Tibial nerve (tissue), 4 donors: ENCODE measurements around the gene CD46. TPM values are rescaled to one million over a fixed set of nuclear protein-coding genes. Genes with fewer than 3 reads are reported as not detected.
"Not testable (repeated sequence)": the region's sequence is repeated elsewhere in the genome, so short reads cannot be mapped to it uniquely, and the experiment has no call there.

Experiments used
- DNase-seq, 2 donors: peaks; one replicate each; pipeline ENCODE4 v3.0.0-alpha.2; 2019; ENCODE audit warnings: low spot score in 2 of 2
- H3K27ac ChIP-seq, 4 donors: fragments of 200-600 bp; sonication (generic) in 3 of 4; one replicate each; pipeline ENCODE4 v1.5.1; 2017 to 2019; ENCODE audit warnings: mild to moderate bottlenecking in 1 of 4
- H3K27me3 ChIP-seq, 2 donors: fragments of 200-600 bp; sonication (generic) in 1 of 2; one replicate each; pipeline versions ENCODE4 v1.5.1 to v1.6.0; 2017 to 2019
- H3K36me3 ChIP-seq, 3 donors: fragments of 200-600 bp; sonication (generic); one replicate each; pipeline ENCODE4 v1.5.1; 2018 to 2019
- H3K4me1 ChIP-seq, 4 donors: fragments of 200-600 bp; sonication (generic) in 3 of 4; one replicate each; pipeline ENCODE4 v1.5.1; 2017 to 2019
- H3K4me3 ChIP-seq, 4 donors: fragments of 200-600 bp; sonication (generic) in 3 of 4; one replicate each; pipeline ENCODE4 v1.5.1; 2017 to 2019; ENCODE audit warnings: mild to moderate bottlenecking in 1 of 4, moderate library complexity in 1 of 4
- H3K9me3 ChIP-seq, 4 donors: fragments of 200-600 bp; sonication (generic) in 3 of 4; one replicate each; pipeline ENCODE4 v1.5.1; 2017 to 2019
- CTCF ChIP-seq, 5 experiments: fragments of 200-600 bp in 3 of 5; fragments of 450-650 bp in 2 of 5; sonication (generic) in 3 of 5; IDR thresholded peaks; one replicate each; pipeline ENCODE4 v1.5.1; 2016 to 2019; ENCODE audit warnings: antibody characterized with exemption in 5 of 5, mild to moderate bottlenecking in 3 of 5, moderate library complexity in 2 of 5
- EP300 ChIP-seq, 2 donors: sonication (generic); formaldehyde crosslinking; IDR thresholded peaks; one replicate each; pipeline ENCODE4 v1.6.1; 2017; ENCODE audit warnings: antibody characterized with exemption in 2 of 2, mild to moderate bottlenecking in 1 of 2
- POLR2A ChIP-seq, 2 donors: fragments of 450-650 bp; IDR thresholded peaks; one replicate each; pipeline ENCODE4 v1.6.1; 2017; ENCODE audit warnings: antibody characterized with exemption in 2 of 2, mild to moderate bottlenecking in 2 of 2, moderate library complexity in 2 of 2
- WGBS, 2 donors: methylation state at CpG; one replicate each; pipeline ENCODE4 v1.1.5; 2018; 5-methylcytosine and 5-hydroxymethylcytosine counted together
- total RNA-seq, 4 donors: library from RNA; depleted of rRNA; stranded (reverse); fragments of >200 nt; gene quantifications; one replicate each; pipeline ENCODE4 v1.1.0, GENCODE V29; 2016

The CD46 gene
- total RNA-seq, 4 donors from 2014 or later, result 95.4 to 154 (median 133) TPM

GRCh38 chr1:207713529-207713928 lies 38.3 kb upstream of the CD46 start:
- Histone ChIP-seq H3K4me3 (no peak overlapping the region), H3K4me1 (no peaks in the 10 kb centered on the region), H3K9me3 (no peaks in the 10 kb centered on the region), H3K27me3 (no peaks in the 10 kb centered on the region), H3K36me3 (no peaks in the 10 kb centered on the region), H3K27ac (no peak overlapping the region)
- 92 to 93% methylated on average over 11 to 12 of the region's 12 CpGs for WGBS, 2 donors
- no peak for DNase-seq
- no peak for TF ChIP-seq POLR2A (IDR thresholded peaks at IDR 0.05)
- no peak for TF ChIP-seq EP300 (IDR thresholded peaks at IDR 0.05)
- no peak for TF ChIP-seq CTCF (IDR thresholded peaks at IDR 0.05)

- no peak for TF ChIP-seq POLR2A (IDR thresholded peaks at IDR 0.05)
- TF ChIP-seq EP300 (IDR thresholded peaks at IDR 0.05), result no peak
- TF ChIP-seq CTCF (IDR thresholded peaks at IDR 0.05), result no peak
- Histone ChIP-seq H3K27ac (no peak overlapping the region), H3K36me3 (no peaks in the 10 kb centered on the region), H3K9me3 (peaks cover 0 to 8% (median 0%) of the 10 kb centered on the region in 4 donors), H3K4me1 (no peaks in the 10 kb centered on the region), H3K27me3 (no peaks in the 10 kb centered on the region), H3K4me3 (no peak overlapping the region)
- 85 to 86% methylated on average over 2 of the region's 2 CpGs for WGBS, 2 donors
- no peak for DNase-seq
These were observed 32.6 kb upstream of the CD46 start for GRCh38 chr1:207719234-207719633.

- not testable (repeated sequence) for H3K27ac ChIP-seq, H3K4me1 ChIP-seq, H3K9me3 ChIP-seq, H3K36me3 ChIP-seq, H3K27me3 ChIP-seq, H3K4me3 ChIP-seq, DNase-seq
- WGBS, 2 donors, result 72 to 89% methylated on average over 4 of the region's 4 CpGs
These were observed 23.5 kb upstream of the CD46 start for GRCh38 chr1:207728200-207728858.

GRCh38 chr1:207737503-207738157 lies 14.2 kb upstream of the CD46 start:
- not testable (repeated sequence) for DNase-seq
- 69 to 73% methylated on average over 8 of the region's 8 CpGs for WGBS, 2 donors

GRCh38 chr1:207738158-207738659 lies 13.6 kb upstream of the CD46 start:
- not testable (repeated sequence) for H3K36me3 ChIP-seq, H3K4me3 ChIP-seq, DNase-seq, H3K27ac ChIP-seq, H3K27me3 ChIP-seq, H3K9me3 ChIP-seq, H3K4me1 ChIP-seq
- WGBS, 2 donors, result 20 to 40% methylated on average over 6 of the region's 6 CpGs

More at GRCh38 chr1:207737503-207738157, 14.2 kb upstream of the CD46 start:
- H3K36me3 ChIP-seq, H3K9me3 ChIP-seq, H3K4me1 ChIP-seq, H3K27ac ChIP-seq, H3K4me3 ChIP-seq, H3K27me3 ChIP-seq: not testable (repeated sequence)

- Histone ChIP-seq H3K27ac (no peak overlapping the region), H3K36me3 (no peaks in the 10 kb centered on the region), H3K4me1 (no peaks in the 10 kb centered on the region), H3K9me3 (no peaks in the 10 kb centered on the region), H3K4me3 (no peak overlapping the region), H3K27me3 (no peaks in the 10 kb centered on the region)
- DNase-seq, result no peak
- no peak for TF ChIP-seq POLR2A (IDR thresholded peaks at IDR 0.05)
- WGBS, 2 donors, result 78 to 82% methylated on average over 2 of the region's 2 CpGs
These were observed 11.6 kb upstream of the CD46 start for GRCh38 chr1:207740207-207740606.

- no peak overlapping the region for H3K4me3 ChIP-seq
- no peak for DNase-seq
- no peaks in the 10 kb centered on the region for H3K27me3 ChIP-seq
- WGBS, 2 donors, result 82 to 86% methylated on average over 3 of the region's 3 CpGs
- no peak for TF ChIP-seq EP300 (IDR thresholded peaks at IDR 0.05)
- no peak for TF ChIP-seq CTCF (IDR thresholded peaks at IDR 0.05)
- TF ChIP-seq POLR2A (IDR thresholded peaks at IDR 0.05), result no peak
- no peaks in the 10 kb centered on the region for H3K36me3 ChIP-seq
- no peaks in the 10 kb centered on the region for H3K9me3 ChIP-seq
- H3K27ac ChIP-seq, result no peak overlapping the region
- no peaks in the 10 kb centered on the region for H3K4me1 ChIP-seq
These were observed 8.9 kb upstream of the CD46 start for GRCh38 chr1:207742850-207743555.
